ENCODE data around the gene PLCH2.

Gene PLCH2

GRCh38 chr1:2460996-2461751, 14.9 kb upstream of the PLCH2 start:
- no peak for DNase-seq

GRCh38 chr1:2462819-2463218, 13.3 kb upstream of the PLCH2 start:
- no peak for DNase-seq

- DNase-seq = no peak
Measured at GRCh38 chr1:2463396-2463795, 12.7 kb upstream of the PLCH2 start.

DNA sequence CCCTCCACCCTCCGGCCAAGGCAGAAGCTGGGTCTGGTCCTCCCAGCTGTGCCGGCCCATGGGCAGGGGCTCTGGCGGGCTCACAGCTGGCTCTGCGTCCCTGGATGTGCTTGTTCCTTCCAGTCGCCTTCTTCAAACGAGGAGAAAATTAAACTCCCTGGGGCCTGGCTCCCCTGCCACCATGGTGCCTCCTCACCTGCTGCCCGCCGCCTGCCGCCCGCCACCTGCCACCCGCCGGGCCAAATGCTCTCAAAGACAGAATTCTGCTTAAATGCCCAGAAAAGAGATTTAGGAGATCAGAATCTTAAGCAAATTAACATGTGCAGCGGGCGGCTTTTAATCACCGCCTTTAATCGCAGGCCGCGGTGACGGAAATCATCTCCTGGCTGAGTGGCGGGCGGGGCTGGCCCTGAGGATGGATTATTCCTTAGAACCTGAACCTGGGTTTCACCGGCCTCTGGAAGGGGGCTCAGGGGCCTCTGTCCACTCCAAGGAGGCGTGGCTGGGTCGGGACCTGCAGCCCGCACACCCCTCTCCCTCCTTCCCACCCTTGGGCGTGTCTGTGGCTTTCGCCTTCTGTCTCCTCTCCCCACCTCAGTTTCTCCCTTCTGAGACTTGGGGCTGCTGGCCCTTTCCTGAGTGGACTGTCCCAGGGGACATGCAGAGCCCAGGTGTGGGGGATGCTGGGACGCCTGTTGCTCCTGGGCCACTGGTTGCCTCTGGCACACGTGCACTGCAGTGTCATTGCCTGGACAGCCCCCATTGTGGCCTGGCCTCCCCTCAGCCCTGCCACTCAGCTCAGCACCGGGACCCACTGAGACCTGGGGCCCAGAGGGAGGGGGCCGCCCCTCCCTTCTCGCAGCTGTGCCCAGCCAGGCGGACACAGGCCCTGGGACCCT, 10.5 kb upstream of the PLCH2 start:
- DNase-seq = peak; percentile 85

DNA sequence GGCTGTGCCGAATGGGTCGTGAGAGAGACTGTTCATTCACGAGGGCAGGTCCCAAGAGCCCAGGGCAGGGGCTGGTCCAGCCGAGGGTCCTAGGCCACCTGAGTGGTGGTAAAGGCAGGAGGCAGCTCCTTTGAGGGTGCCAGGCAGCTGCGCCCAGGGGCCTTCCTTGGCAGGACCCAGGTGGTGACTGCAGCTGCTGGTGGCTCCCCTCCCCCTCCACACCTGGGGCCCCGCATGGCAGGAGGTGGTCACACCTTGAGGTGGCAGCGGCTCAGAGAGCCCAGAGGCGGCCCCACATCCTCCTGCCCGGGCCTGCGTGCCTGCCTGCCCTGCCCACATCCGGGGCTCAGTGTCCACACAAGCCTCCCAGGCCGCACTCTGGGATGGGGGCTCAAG, 9.8 kb upstream of the PLCH2 start:
- DNase-seq = no peak

- peak; percentile 80 for DNase-seq
Measured at GRCh38 chr1:2466958-2467554, 9.0 kb upstream of the PLCH2 start.

GRCh38 chr1:2468041-2468472, 8.0 kb upstream of the PLCH2 start:
- DNase-seq = peak; percentile 45

DNA sequence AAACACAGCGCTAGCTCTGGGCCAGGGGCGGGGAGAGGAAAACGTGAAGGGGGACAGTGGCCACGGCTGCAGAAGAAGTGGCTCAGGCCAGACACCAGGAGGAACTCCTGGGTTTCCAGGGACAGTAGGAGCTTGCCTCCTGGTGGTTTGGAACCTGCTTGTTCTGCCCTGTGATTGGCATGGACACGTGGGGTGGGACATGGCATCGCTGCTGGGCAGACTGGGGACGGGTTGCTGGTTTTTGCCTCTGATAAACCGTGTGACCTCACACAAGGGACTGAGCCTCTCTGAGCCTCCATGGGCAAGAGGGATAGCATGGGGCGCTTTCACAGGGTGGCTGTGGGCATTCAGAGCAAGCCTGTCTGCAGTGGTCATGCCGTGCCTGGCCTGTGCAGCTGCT, 7.5 kb upstream of the PLCH2 start:
- no peak for DNase-seq

DNA sequence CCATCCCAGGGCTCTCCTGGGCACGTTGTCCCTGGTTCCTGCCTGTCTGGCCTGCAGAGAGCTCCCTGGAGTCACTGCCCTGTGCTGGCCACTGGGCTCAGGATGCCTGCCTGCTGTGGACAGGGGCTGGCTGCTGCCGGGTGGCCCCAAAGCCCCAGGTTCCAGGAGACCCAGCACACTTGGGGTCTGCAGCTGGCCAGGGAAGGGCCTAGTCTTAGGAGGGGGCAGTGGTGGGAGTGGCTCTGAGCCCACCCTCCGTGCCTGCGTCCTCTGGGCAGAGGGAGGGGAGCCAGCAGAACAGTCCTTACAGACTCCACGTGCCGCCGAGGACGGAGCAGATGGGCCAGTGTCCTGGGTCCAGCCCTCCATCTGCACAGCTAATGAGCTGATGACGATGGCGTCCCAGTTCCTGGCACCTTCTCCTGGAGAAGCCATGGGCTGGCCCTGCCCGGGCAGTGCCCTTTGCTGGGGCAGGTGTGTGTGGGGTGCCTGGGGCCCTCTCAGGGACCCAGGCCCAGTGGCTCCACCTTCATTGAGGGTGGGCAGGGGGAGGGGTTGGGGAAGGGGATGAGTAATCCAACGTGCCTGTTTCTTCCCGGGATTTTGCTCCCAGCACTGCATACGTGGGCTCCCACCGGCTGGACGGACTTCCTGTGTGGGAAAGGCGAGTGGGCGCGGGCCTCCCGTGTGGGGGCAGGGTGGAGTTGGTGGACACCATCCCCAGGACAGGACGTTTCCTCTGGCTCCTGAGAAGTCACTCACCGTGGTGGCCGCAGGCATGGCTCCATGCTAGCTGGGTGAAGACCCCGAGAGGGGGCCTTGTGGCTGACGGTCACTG, 6.8 kb upstream of the PLCH2 start:
- DNase-seq = peak; percentile 74

- DNase-seq = peak; percentile 80
Measured at GRCh38 chr1:2470290-2471158, 5.6 kb upstream of the PLCH2 start.

GRCh38 chr1:2471159-2471471, 5.0 kb upstream of the PLCH2 start:
- DNase-seq = no peak

DNA sequence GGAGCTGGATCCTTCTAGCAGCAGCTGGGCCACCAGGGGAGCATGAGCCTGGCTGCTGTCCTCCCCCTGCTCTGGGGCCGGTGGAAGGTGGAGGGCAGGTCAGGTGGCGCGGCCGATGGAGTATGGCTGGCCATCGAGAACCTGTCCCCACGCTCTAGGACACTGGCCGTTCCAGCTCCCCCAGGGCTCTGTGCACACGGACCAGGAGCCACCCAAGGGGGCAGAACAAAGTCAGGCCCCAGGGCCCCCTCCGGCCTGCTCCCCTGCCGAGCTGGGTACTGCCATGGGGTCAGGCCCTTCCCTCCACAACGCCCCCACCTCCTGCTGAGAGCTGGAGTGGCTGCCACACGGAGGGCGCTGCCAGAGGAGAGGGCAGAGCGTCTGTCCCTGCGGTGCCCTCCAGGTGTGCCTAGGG, 4.5 kb upstream of the PLCH2 start:
- peak; percentile 40 for DNase-seq

DNA sequence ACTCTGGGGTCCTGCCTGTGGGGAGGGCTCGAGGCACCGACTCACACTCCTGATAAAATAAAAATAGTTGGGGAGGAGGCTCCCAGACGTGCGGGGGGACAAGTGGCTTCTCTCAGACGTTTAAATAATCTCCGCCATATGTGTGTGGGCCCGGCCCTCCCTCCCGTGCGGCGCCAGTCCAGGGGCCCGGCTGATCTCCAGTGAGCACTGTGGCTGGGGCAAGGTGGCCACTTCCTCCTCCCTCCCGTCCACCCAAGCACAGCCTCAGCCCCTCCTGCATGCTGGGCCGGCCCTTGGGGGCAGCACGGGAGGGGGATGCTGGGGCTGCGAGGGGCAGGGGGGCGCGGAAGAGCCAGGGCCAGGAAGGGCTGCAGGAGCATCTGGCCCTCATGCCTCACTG, 4.0 kb upstream of the PLCH2 start:
- peak; percentile 80 for DNase-seq

DNA sequence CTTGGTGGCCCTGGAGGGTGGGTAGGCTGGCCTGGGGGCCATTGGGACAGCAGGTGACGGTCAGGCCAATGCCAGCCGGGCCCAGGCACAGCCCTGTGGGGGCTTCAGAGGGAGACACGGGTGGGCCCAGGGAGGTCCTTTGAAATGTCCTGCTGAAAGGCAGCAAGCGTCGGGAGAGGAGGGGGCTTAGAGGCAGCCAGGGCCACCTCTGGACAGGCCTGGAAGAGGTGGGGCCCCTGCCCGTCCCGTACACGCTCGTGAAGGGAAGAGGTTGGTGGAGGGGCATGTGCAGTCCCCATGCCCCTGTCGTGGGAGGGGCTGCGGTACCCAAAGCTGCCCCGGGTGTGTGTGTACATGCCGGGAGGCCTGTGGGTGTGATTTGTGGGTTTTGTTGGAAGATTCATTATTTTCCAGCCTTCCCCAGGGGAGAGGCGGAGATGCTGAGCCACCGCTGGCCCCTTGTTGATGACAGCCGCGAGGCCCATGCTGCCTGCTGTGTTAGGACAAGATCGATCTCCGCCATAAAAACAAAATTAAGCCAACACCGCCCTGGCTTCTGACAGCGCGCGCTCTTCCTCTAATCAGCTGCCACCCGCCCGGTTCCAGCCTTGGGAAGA, 3.4 kb upstream of the PLCH2 start:
- peak; percentile 35 for DNase-seq

DNA sequence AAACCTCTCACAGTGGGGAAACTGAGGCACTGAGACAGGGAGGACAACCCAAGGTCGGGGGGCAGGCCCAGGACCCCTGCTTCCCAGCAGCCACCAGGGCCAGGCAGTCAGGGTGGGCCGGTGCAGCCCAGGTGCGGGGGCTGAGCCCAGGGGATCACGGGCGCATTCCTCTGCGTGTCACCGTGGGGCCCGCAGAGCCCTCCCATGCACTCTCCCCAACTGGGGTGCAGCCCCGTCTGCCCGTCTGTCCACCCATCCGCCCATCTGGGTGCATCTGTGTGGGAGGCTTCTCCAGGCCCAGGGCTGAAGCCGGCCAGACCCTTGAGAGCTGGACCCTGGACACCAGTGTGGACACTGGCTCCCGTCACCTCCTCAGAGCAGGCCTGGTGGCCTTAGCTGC, 2.9 kb upstream of the PLCH2 start:
- no peak for DNase-seq

DNA sequence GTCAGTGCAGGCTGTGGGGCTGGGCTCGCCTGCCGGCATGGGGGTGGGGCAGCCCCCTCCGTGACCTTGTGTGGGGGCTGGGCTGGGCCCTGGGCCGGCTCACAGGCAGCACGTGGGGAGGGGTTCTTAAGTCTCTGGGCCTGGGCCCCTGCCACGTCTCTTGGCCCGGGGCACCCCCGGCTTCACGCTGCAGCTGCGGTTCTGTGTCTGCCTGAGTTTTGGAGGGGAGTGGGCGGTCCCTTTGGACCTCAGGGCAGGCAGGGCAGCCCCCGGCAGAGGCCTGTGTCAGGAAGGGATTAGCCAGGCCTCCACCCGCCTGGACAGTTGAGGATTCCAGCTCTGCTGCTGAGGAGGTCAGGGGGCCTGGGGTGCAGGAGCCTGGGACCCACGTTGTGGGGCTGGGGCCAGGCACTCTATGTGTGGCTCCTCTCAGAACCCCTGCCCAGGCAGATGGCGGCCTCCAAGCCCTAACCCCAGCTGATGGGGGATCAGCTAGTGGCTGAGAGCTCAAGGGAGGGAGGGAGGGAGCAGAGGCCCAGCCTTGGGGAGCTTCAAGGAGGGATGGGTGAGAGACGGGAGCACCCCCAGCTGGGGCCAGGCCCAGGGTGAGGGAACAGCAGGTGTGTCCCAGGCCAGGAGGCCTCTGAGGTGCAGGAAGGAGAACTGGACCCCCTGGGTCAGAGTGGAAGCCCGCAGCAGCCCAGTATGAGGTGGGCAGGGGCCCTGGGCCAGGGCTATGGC, 1.8 kb upstream of the PLCH2 start:
- peak; percentile 87 for DNase-seq

GRCh38 chr1:2474933-2475371, 1.1 kb upstream of the PLCH2 start:
- DNase-seq = peak; percentile 78

GRCh38 chr1:2475571-2475970, 518 bp upstream of the PLCH2 start:
- DNase-seq = peak; percentile 41

GRCh38 chr1:2477309-2477708, 1.2 kb downstream of the PLCH2 start:
- peak; percentile 92 for DNase-seq

DNA sequence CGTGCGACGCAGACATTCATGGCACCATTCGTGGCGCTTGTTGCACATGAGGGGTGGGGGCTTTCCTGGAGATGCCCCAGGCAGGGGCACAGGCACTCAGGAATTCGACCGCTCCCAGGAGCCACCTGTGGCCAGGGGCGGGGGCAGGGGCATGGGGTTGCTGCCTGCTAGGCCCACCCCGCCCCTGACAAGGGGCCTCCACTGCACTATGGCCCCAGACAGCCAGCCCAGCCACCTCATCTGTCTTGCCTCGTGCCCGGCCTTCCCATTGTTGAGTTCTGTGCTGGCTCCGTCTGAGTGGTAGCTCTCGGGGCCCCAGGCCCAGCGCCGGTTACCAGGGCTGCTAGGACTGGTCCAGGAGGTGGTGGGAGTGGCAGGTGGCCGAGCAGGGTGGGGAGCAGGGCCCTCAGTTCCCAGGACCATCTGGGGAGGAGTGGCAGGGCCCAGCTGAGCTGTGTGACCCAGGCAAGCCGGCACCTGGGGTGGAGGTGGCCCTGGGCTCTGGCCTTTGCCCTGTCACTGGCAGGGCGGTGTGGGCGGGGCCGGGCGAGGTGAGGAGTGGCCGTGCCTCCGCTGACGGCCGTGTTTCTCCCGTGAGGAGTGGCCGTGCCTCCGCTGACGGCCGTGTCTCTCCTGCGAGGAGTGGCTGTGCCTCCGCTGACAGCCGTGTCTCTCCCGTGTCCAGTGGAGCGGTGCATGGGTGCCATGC, 1.9 kb downstream of the PLCH2 start:
- DNase-seq = peak; percentile 57

Data from NCI-H82 (cell line).